ENCODE data around the gene ANK2. TPM values are rescaled to one million over a fixed set of nuclear protein-coding genes. Genes with fewer than 3 reads are reported as not detected.

Gene ANK2
- total RNA-seq, 1 donor from 2014 or later: 1,513 TPM

DNA sequence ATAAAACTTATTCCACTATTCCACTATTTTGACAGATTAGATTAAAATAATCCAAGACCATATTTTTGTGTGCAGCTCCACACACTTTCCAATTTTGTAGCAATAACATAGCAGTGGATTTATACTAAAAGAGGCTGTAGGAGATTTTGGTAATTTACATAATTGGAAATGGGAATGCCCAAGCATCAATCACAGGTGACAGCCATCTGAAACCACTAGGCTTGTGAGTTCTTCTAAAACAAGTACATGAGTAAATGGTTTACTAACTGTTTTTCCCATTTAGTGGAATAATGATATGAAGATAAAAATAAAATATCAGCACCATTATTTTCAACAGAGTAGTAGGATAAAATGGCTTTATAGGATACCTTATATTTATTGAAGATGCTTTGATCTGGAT, 4.4 kb downstream of the ANK2 start:
- H3K36me3 Mint-ChIP-seq (ENCODE audit: unreplicated experiment): no peaks in the 10 kb centered on the region
- peak overlapping the region; percentile 88 for H3K4me3 Mint-ChIP-seq (ENCODE audit: unreplicated experiment)
- peaks cover 2% of the 10 kb centered on the region for H3K27me3 Mint-ChIP-seq (ENCODE audit: unreplicated experiment)
- H3K27ac Mint-ChIP-seq (ENCODE audit: unreplicated experiment): peak overlapping the region; percentile 59
- no peak for DNase-seq
- peaks cover 14% of the 10 kb centered on the region for H3K9me3 Mint-ChIP-seq (ENCODE audit: unreplicated experiment)
- no peak for TF ChIP-seq CTCF (IDR thresholded peaks at IDR 0.05; ENCODE audit: partially characterized antibody, unreplicated experiment)
- H3K4me1 Mint-ChIP-seq (ENCODE audit: low read depth, unreplicated experiment): peaks cover 44% of the 10 kb centered on the region

DNA sequence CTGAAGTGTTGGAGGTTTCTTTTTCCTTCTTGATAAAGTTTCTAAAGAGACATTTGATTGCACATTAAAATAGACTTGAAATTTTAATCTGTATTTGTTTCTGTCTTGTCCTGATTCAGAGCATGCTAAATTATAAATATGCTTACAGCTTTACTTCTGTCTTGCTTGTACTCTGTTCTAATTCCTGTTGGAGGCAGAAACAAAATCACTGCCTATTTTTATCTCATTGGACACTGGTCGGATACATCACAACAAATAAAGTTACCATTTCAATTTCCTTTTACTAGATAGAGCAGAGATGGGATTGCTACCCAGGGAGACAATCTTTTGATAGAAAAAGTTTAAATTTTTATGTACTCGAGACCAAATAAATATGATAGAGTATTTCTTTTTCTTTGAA, 6.9 kb downstream of the ANK2 start:
- Mint-ChIP-seq H3K27me3 (ENCODE audit: unreplicated experiment) (peaks cover 2% of the 10 kb centered on the region), H3K27ac (ENCODE audit: unreplicated experiment) (peak overlapping the region; percentile 18), H3K4me1 (ENCODE audit: low read depth, unreplicated experiment) (peaks cover 60% of the 10 kb centered on the region), H3K4me3 (ENCODE audit: unreplicated experiment) (peak overlapping the region; percentile 58), H3K36me3 (ENCODE audit: unreplicated experiment) (no peaks in the 10 kb centered on the region), H3K9me3 (ENCODE audit: unreplicated experiment) (peaks cover 7% of the 10 kb centered on the region)
- DNase-seq: no peak
- no peak for TF ChIP-seq CTCF (IDR thresholded peaks at IDR 0.05; ENCODE audit: partially characterized antibody, unreplicated experiment)

DNA sequence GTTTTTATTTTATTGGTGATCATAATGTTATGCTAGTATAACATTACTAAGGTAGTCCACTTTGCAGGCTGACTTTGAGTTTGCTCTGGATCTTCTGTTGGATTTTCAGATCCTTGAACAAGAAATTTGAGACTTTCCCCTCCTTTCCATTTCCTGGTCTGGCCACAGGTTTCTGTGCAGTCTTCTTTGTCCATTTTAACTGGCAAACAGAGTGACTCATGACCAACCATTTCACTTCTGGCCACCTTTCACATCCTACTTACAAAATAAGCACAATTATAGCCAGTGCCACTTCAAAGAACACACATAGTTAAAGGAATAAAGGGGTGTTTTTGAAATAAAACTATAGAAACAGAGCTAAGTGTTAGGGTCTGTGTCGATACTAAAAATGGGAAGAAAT, 8.4 kb downstream of the ANK2 start:
- H3K4me3 Mint-ChIP-seq (ENCODE audit: unreplicated experiment): peak overlapping the region; percentile 53
- H3K9me3 Mint-ChIP-seq (ENCODE audit: unreplicated experiment): peaks cover 3% of the 10 kb centered on the region
- peaks cover 2% of the 10 kb centered on the region for H3K27me3 Mint-ChIP-seq (ENCODE audit: unreplicated experiment)
- no peaks in the 10 kb centered on the region for H3K36me3 Mint-ChIP-seq (ENCODE audit: unreplicated experiment)
- H3K4me1 Mint-ChIP-seq (ENCODE audit: low read depth, unreplicated experiment): peaks cover 63% of the 10 kb centered on the region
- TF ChIP-seq CTCF (IDR thresholded peaks at IDR 0.05; ENCODE audit: partially characterized antibody, unreplicated experiment): no peak
- H3K27ac Mint-ChIP-seq (ENCODE audit: unreplicated experiment): peak overlapping the region; percentile 13
- DNase-seq: no peak

DNA sequence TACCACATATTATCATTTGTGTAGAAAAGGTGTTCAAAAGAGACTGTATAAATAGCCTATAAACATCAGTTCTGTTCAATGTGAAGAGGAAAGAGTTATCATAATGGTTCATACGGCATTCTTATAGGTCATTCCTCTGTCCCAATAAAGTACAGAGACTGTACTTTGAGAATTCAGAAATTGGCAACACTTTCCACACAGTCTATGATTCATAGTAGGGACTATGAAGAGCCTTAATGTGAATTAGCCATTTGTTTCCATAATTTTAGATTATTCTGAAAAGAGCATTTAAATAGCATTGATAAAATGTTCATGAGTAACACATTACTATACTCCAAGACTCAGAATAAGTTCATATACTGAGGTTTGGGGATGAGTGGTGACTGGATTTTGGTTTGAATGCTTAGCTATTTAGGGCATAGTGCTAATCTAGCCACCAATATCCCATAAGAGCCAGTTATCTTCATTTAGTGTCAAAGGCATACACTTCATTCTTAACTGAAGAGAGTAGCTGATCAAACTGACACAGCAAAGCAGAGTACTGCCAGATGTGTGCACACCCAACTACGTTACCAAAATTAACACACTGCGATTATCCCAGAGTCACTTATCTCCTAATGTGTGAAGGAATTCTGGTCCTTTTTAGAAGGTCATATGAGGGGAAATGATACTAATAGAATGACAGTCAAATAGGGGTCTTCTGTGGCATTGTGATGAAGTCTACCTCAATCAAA, 10.2 kb downstream of the ANK2 start:
- Mint-ChIP-seq H3K4me1 (ENCODE audit: low read depth, unreplicated experiment) (peaks cover 69% of the 10 kb centered on the region), H3K27me3 (ENCODE audit: unreplicated experiment) (no peaks in the 10 kb centered on the region), H3K4me3 (ENCODE audit: unreplicated experiment) (peak overlapping the region; percentile 52), H3K9me3 (ENCODE audit: unreplicated experiment) (peaks cover 5% of the 10 kb centered on the region), H3K36me3 (ENCODE audit: unreplicated experiment) (no peaks in the 10 kb centered on the region), H3K27ac (ENCODE audit: unreplicated experiment) (no peak overlapping the region)
- no peak for TF ChIP-seq CTCF (IDR thresholded peaks at IDR 0.05; ENCODE audit: partially characterized antibody, unreplicated experiment)
- DNase-seq: no peak

- Mint-ChIP-seq H3K27me3 (ENCODE audit: unreplicated experiment) (no peaks in the 10 kb centered on the region), H3K27ac (ENCODE audit: unreplicated experiment) (no peak overlapping the region), H3K9me3 (ENCODE audit: unreplicated experiment) (peaks cover 8% of the 10 kb centered on the region), H3K4me3 (ENCODE audit: unreplicated experiment) (peak overlapping the region; percentile 42), H3K36me3 (ENCODE audit: unreplicated experiment) (no peaks in the 10 kb centered on the region), H3K4me1 (ENCODE audit: low read depth, unreplicated experiment) (peaks cover 65% of the 10 kb centered on the region)
- no peak for TF ChIP-seq CTCF (IDR thresholded peaks at IDR 0.05; ENCODE audit: partially characterized antibody, unreplicated experiment)
- no peak for DNase-seq
Measured at GRCh38 chr4:113060853-113061252, 11.4 kb downstream of the ANK2 start.

Data from glutamatergic neuron (in vitro differentiated cells).